ENCODE measurements around the gene EPHB2. TPM values are rescaled to one million over a fixed set of nuclear protein-coding genes. Genes with fewer than 3 reads are reported as not detected.
"Not testable (repeated sequence)": the region's sequence is repeated elsewhere in the genome, so short reads cannot be mapped to it uniquely, and the experiment has no call there.

Gene EPHB2
- total RNA-seq, 1 donor from 2014 or later, result 159 TPM

DNA sequence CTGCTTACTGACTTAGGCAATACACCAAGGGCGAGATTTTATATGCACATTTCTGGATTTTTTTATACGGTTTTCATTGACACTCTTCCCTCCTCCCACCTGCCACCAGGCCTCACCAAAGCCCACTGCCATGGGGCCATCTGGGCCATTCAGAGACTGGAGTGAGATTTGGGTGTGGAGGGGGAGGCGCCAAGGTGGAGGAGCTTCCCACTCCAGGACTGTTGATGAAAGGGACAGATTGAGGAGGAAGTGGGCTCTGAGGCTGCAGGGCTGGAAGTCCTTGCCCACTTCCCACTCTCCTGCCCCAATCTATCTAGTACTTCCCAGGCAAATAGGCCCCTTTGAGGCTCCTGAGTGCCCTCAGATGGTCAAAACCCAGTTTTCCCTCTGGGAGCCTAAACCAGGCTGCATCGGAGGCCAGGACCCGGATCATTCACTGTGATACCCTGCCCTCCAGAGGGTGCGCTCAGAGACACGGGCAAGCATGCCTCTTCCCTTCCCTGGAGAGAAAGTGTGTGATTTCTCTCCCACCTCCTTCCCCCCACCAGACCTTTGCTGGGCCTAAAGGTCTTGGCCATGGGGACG lies 204.1 kb downstream of the EPHB2 start:
- DNase-seq (ENCODE audit: low read depth), result no peak

- no peak for DNase-seq (ENCODE audit: low read depth)
Measured at GRCh38 chr1:22915231-22915630, 204.6 kb downstream of the EPHB2 start.

DNA sequence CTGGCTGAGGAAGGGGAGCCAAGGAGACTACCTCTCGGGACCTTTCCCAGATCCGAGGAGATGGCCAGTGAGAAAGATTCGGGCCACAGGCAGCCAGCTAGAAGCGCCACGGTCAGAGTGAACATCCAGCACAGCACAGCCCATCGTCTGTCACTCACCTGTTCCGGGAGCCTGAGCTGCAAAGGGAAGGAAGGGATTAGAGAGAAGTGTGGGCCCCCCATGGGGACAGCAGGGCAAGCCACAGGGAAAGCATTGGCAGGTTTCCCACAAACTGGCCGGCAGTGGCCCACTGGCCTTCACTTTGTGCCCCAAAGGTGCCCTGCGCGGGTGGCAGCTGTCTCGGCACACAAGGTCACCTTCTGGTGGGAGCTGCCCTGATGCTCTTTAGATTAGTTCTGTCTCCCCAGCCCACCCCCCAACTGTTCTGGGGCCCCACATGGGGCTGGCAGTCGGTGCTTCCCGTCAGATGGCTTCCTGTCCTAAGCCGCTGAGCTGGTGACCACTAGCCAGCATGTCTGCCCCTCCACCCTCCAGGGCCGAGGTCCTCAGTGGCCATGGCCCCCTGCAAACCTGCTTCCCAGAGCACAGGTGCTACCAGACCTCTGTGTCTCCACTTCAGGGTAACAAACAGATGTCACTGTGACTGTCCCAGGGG lies 205.3 kb downstream of the EPHB2 start:
- no peak for DNase-seq (ENCODE audit: low read depth)

GRCh38 chr1:22916471-22916820 lies 205.8 kb downstream of the EPHB2 start:
- DNase-seq (ENCODE audit: low read depth), result no peak

GRCh38 chr1:22917989-22918388 lies 207.3 kb downstream of the EPHB2 start:
- no peak for DNase-seq (ENCODE audit: low read depth)

GRCh38 chr1:22918644-22919043 lies 208.0 kb downstream of the EPHB2 start:
- no peak for DNase-seq (ENCODE audit: low read depth)

- peak; percentile 37 for DNase-seq (ENCODE audit: low read depth)
Measured at GRCh38 chr1:22919341-22920025, 208.8 kb downstream of the EPHB2 start.

DNA sequence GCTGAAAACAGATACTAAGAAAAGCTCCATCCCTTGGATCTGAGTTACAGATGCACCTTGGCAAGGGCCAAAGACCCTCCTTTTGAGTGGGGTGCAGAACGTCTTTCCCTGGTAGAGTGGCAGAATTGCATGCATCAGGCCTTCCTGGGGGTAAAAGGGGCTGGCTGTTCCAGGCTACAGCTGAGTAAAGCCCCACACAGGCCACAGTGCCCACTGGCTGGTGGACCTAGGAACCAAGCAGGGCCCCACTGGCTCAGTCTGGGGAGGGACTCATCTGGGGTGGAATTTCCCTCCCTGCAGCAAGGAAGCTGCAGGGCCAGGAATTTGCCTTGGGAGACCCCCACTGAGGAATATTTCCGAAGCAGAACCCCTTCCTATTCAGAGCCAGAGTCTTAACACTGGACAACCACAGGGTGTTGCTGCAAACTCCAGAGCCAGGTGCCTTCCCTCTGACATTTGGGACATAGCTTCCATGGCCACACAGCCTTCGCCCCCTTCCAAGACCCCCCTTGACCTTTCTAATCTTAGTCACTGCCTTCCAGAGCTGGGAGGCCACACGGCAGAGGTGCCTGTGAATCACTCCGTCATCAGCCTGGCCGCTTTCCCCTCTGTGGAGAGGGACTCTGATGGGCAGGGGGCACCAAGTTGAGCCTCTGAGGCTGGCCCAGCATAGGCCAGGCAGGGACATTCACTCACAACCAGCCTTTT lies 209.5 kb downstream of the EPHB2 start:
- DNase-seq (ENCODE audit: low read depth), result no peak

DNA sequence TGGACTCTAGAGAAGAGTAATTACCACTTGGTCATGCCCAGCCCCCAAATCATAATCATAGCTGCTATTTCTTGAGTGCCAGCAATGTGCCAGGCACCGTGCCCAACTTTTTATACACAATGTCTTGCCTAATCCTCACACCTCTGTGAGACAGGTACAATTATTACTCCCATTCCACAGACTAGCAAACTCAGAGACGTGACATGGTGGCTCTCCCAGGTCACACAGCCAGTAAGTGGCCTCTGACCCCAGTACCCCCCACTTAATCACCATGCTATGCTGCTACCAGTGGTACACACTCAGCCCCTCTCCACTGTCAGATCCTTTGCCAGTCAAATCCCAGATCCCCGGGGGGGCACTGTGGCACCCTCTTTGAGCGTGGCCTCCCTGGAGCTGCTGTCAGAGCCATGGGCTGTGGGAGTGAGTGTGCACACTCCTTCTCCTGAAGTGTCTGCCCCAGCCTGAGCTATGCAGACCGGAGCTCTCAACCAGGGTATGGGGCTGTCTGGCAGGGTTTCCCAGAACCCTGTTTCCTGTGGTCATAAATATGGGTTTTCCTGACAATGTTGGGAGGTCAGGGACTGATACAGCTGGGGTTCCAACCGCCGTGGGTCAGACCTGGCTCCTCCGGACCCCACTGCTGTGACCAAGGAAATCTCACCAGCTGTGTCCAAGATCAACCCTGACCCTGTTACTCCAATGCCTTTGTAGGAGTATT lies 210.3 kb downstream of the EPHB2 start:
- no peak for DNase-seq (ENCODE audit: low read depth)

- DNase-seq (ENCODE audit: low read depth), result no peak
Measured at GRCh38 chr1:22921452-22922126, 210.9 kb downstream of the EPHB2 start.

GRCh38 chr1:22922640-22923039 lies 212.0 kb downstream of the EPHB2 start:
- peak; percentile 13 for DNase-seq (ENCODE audit: low read depth)

GRCh38 chr1:22925111-22925510 lies 214.5 kb downstream of the EPHB2 start:
- DNase-seq (ENCODE audit: low read depth), result no peak

- no peak for DNase-seq (ENCODE audit: low read depth)
Measured at GRCh38 chr1:22930240-22930912, 219.7 kb downstream of the EPHB2 start.

DNA sequence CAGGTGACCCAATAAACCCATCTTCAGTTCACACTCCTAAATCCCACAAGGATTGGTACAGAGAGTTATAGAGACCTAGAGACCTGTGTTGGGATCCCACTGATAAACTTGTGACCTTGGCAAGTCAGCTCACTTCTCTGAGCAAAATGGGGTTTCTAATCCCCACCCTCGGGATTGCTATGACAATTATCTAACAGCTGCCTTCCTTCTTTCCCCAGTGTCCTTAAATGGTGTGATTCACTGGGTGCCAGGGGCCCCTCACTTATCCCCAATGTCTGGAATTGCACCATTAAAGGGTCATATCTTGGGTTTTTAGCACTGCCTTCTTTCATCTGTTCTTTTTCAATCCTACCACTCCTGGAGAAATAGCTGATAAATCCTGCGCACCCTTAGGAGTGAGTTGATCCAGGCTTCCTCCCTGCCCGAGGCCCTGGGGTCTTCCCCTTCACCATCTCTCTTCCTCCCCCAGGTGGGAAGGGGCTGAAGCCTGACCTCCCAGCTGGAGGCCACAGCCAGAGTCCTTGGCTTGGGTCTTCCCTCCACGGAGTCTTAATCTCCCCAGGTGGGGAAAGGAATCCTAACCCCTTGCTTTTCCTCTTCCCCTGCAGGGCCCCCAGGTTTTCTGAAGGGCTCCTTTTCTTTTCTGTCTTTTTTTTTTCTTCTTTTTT lies 222.3 kb downstream of the EPHB2 start:
- DNase-seq (ENCODE audit: low read depth), result no peak

DNA sequence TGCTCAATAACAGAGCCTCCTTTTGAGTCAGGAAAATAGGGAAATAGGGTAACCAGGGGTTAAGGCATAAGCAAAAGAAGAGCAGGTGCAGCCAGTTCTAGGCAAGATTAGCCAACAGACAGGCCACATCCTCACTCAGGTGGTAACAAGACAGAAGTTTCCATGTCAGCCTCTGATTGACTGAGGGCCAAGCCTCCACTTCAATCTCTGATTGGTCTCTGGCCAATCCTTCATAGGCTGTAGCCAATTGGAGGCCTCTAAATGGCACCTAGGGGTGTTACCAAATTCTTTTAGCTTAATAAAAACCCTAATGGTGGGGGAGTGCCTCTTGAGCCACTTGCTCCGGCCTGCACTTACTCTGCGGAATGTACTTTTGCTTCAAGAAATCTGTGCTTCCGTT lies 224.8 kb downstream of the EPHB2 start:
- no peak for DNase-seq (ENCODE audit: low read depth)

DNA sequence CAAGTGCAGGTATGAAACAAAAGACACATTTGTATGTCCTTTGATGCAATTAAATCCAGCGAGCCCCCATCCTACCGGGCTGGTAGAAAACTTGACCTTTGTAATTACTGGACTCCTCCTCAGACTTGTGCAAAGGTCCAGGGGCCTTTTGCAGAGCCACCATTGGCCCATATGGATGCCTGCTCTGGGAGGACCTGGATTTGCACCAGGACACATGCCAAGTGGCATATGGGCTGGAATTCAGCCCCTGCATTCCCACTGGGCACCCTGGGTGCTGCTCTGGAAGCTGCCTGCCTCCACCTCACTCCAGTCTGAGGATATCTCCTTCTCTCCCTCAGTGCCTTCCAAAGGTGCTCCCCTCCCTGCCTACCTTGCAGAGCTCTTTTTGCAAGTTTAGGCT lies 226.0 kb downstream of the EPHB2 start:
- DNase-seq (ENCODE audit: low read depth), result no peak

DNA sequence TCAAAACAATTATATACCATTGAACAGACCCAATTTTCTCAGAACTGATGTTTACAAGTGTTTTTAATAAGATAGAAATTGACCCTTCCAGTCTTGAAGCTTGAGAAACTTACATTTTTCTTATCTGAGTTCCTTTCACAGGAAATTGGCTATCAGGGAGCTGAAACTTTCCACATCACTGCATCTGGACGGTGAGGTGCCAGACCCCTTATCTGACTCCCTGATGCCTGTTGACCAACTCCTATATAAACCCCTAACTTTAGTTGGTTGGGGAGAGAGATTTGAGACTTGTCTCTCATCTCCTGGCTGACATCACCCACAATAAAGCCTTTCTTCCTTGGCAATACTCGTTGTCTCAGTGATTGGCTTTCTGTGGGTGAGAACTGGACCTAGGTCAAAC lies 230.6 kb downstream of the EPHB2 start:
- DNase-seq (ENCODE audit: low read depth), result no peak

- DNase-seq (ENCODE audit: low read depth), result no peak
Measured at GRCh38 chr1:22944346-22945055, 233.9 kb downstream of the EPHB2 start.

- DNase-seq (ENCODE audit: low read depth), result not testable (repeated sequence)
Measured at GRCh38 chr1:22945171-22945570, 234.5 kb downstream of the EPHB2 start.

All from renal cortical epithelial cell (primary cell).